ENCODE results near the gene FREM2.

FREM2 gene

DNA sequence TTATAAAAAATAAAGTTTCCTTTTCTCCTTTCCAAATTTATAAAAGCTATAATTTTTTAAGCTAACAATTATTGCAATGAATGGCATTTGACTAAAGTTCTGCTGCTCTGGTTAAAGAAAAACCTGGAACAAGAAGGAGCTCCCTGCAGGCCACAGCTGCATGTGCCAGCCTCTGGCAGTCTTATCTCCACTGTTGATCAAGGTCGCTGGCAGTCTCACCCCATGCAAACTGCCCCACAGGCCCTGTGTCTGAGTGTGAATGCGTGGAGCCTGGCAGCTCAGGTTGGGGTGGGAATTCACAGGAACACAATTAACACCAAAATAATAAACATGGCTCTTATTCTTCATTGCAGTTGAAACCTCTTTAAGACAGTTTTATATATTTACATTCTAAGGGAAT is 30.2 kb upstream of the FREM2 start:
- no peak for DNase-seq (ENCODE audit: low read depth)
- TF ChIP-seq, protein P1, sequence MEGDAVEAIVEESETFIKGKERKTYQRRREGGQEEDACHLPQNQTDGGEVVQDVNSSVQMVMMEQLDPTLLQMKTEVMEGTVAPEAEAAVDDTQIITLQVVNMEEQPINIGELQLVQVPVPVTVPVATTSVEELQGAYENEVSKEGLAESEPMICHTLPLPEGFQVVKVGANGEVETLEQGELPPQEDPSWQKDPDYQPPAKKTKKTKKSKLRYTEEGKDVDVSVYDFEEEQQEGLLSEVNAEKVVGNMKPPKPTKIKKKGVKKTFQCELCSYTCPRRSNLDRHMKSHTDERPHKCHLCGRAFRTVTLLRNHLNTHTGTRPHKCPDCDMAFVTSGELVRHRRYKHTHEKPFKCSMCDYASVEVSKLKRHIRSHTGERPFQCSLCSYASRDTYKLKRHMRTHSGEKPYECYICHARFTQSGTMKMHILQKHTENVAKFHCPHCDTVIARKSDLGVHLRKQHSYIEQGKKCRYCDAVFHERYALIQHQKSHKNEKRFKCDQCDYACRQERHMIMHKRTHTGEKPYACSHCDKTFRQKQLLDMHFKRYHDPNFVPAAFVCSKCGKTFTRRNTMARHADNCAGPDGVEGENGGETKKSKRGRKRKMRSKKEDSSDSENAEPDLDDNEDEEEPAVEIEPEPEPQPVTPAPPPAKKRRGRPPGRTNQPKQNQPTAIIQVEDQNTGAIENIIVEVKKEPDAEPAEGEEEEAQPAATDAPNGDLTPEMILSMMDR (IDR thresholded peaks at IDR 0.05; ENCODE audit: insufficient read depth, low read depth, low read length, missing control alignments) = no peak

DNA sequence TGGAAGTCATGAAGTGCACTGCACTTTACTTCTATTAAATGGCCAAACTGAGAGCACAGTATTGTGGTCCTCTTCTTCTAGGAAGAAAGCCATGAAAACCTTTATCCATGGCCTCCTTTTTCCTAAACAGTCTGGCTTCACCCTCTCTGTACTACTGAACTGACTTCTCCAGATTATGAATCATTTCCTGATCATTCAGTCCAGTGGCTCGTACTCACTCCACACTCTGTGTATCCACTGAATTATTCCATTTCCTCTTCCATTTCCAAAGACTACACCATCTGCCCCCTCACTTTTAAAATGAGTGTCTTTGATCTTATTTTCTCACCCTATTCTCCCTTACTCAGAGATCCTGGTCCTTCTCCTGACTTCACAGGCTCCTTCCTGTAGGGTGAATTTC is 29.7 kb upstream of the FREM2 start:
- TF ChIP-seq, protein P1 (IDR thresholded peaks at IDR 0.05; ENCODE audit: insufficient read depth, low read depth, low read length, missing control alignments) = no peak
- H3K4me3 ChIP-seq (ENCODE audit: low read depth, low read length) = no peak overlapping the region
- DNase-seq (ENCODE audit: low read depth) = no peak

More for the DNA sequence above, 30.2 kb upstream of the FREM2 start:
- H3K4me3 ChIP-seq (ENCODE audit: low read depth, low read length) = no peak overlapping the region

DNA sequence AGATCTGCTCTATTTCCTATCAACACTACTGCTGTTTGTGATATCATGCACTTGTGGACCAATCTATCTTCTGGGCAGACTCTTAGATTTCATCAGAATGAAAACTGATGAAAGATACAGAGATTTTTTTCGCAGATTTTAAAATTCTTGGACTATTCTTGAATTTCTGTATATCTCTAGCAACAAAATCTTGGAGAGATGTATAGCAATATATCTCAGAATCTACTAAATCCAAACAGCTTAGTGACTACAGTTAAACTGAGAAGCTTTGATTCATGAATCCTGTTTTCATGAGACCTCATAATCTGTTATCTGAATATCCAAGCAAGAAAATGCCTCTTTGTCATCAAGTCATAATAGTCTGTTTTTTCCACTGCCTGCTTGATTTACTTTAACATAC is 28.0 kb upstream of the FREM2 start:
- TF ChIP-seq, protein P1 (IDR thresholded peaks at IDR 0.05; ENCODE audit: insufficient read depth, low read depth, low read length, missing control alignments) = no peak
- no peak overlapping the region for H3K4me3 ChIP-seq (ENCODE audit: low read depth, low read length)

DNA sequence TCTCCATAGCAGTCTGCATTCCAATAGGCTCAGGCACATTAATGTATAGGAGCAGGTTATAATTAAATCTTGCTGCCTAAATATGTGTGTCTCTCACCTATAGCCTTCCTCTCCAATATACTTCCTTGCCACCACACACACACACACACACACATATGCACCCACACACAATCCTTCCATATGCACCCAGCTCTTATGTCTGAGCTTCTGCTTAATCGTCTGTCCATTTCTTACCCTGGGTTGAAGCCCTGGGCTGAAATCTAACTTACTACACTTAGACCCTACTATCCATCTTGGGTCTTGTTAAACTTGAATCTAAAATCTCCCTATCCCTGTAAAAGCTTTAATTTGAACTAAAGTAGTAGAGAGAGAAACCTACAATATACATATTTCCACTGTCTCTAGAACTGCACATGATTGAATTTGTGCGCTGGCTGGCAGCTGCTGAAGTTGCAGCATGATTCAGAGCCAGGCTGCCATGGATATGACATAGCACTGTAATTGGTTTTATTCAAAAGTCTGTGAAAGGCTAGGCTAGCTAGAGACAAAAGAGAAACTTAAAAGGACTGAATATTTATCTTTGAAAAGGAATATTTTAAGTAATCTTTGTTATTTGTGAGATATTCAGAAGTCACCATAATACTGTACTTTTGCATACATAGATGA is 25.7 kb upstream of the FREM2 start:
- DNase-seq (ENCODE audit: low read depth) = no peak
- H3K4me3 ChIP-seq (ENCODE audit: low read depth, low read length) = no peak overlapping the region
- TF ChIP-seq, protein P1 (IDR thresholded peaks at IDR 0.05; ENCODE audit: insufficient read depth, low read depth, low read length, missing control alignments) = no peak

More for the DNA sequence above, 28.0 kb upstream of the FREM2 start:
- no peak for DNase-seq (ENCODE audit: low read depth)

DNA sequence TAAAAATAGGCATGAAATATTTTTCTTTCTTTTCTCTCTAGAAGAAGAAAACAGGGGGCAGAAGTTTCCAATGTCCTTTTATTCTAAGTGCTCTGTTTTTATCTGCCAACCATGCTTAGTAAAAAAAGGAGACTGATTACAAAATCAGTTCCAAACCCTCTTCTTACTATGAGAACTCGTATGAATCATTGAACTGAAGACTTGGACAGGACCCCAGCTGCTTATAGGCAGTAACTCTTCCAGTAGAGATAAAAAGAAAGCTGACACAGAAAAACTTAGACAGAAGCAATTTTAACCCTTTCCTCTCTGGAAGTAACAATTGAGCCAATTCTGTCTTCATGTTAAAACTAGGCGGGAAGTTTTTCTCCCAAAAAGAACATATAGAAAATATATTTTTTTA is 24.5 kb upstream of the FREM2 start:
- H3K4me3 ChIP-seq (ENCODE audit: low read depth, low read length) = no peak overlapping the region
- TF ChIP-seq, protein P1 (IDR thresholded peaks at IDR 0.05; ENCODE audit: insufficient read depth, low read depth, low read length, missing control alignments) = no peak
- no peak for DNase-seq (ENCODE audit: low read depth)

DNA sequence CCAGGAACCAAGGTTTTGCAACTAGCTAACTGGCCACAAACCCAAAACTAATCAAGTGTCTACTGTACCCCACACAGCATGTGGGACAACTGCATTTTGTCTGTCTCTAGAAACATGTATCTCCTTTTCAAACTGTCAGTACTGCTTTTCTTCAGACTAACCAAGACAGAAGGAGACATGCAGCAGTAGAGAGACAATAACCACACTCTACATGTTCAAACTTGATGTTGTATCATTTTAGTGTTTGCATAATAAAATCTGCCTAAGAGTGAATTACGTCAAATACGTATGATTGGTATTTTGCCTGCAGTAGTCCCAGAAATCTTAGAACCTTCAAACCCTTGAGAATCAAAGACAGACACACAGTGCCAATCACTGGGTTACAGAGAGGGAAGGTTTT is 22.0 kb upstream of the FREM2 start:
- no peak overlapping the region for H3K4me3 ChIP-seq (ENCODE audit: low read depth, low read length)
- no peak for DNase-seq (ENCODE audit: low read depth)
- TF ChIP-seq, protein P1 (IDR thresholded peaks at IDR 0.05; ENCODE audit: insufficient read depth, low read depth, low read length, missing control alignments) = no peak

DNA sequence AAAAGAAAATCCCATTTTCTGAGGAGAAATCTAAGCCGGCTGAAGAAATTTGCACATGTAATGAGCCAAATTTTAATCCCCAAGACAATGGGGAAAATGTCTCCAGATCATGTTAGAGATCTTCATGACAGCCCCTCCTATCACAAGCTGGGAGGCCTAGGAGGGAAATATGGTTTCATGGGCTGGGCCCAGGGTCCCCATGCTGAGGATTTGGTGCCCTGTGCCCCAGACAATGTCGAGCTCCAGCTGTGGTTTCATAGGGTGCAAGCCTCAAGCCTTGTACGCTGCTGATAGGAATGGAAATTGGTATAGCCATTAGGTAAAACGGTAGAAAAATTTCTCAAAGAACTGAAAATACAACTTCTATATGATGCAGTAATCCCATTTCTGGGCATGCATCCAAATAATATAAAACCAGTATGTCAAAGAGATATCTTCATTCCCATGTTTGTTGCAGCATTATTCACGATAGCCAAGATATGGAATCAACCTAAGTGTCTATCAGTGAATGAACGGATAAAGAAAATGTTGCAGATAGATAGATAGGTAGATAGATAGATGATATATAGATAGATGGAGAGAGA is 19.3 kb upstream of the FREM2 start:
- H3K4me3 ChIP-seq (ENCODE audit: low read depth, low read length) = no peak overlapping the region
- TF ChIP-seq, protein P1 (IDR thresholded peaks at IDR 0.05; ENCODE audit: insufficient read depth, low read depth, low read length, missing control alignments) = no peak
- no peak for DNase-seq (ENCODE audit: low read depth)

Data from GM12865 (cell line).